Measurements from ENCODE around the gene VSTM2B.

DNA sequence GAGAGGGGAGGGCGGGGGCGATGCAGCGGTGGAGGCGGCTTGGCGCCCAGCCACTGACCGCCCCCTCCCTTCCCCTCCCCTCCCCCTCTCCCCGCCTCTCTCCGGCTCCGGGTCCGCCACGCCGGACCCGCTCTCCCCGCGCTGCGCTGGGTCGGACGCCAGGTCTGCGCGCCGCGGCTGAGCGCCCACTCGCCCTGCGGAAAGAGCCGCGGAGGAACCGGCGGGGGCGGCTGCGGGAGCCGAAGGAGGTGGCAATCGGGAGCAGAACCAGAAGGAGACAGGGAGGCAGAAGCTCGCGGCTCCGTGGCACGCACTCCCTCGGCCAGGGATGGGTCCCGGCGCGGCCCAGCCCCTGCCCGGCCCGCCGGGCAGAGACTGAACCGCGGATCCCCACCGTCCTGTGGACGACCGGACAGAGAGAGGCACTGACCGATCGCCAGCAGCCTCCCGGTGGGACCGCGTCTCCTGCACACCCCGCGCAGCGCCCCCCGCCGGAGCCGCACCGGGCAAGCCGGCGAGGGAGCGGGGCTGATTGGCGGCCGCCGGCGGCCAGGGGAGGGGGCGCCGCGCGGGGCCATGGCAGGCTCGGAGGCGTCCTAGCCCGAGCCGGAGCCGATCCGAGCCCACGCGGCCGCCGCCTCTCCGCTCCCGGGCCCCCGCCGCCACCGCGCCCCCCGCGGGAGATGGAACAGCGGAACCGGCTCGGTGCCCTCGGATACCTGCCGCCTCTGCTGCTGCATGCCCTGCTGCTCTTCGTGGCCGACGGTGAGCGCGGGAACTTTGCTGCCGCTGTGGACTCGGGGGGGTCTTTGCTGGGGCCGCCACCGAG lies at the start of gene VSTM2B:
- TF ChIP-seq, protein P1, sequence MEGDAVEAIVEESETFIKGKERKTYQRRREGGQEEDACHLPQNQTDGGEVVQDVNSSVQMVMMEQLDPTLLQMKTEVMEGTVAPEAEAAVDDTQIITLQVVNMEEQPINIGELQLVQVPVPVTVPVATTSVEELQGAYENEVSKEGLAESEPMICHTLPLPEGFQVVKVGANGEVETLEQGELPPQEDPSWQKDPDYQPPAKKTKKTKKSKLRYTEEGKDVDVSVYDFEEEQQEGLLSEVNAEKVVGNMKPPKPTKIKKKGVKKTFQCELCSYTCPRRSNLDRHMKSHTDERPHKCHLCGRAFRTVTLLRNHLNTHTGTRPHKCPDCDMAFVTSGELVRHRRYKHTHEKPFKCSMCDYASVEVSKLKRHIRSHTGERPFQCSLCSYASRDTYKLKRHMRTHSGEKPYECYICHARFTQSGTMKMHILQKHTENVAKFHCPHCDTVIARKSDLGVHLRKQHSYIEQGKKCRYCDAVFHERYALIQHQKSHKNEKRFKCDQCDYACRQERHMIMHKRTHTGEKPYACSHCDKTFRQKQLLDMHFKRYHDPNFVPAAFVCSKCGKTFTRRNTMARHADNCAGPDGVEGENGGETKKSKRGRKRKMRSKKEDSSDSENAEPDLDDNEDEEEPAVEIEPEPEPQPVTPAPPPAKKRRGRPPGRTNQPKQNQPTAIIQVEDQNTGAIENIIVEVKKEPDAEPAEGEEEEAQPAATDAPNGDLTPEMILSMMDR (IDR thresholded peaks at IDR 0.05) = no peak
- TF ChIP-seq POLR2A (IDR thresholded peaks at IDR 0.05) (no peak), EP300 (IDR thresholded peaks at IDR 0.05; ENCODE audit: low read depth) (no peak), POLR2AphosphoS5 (IDR thresholded peaks at IDR 0.05) (no peak)
